SKM-1 (cell line): ENCODE measurements around the gene SLITRK5.

Experiments used
- DNase-seq: peaks from one replicate; lab custom pipeline; 2025; ENCODE audit not compliant: unreplicated experiment; lab: John Stamatoyannopoulos, UW

The SLITRK5 gene

GRCh38 chr13:87671031-87671752 is at the start of gene SLITRK5:
Gene SLITRK5 (plus strand): TSS chr13:87671371. CDS start chr13:87675389, 4,018 bp downstream.
- peak; percentile 54 for DNase-seq

GRCh38 chr13:87622971-87623370 is 48.2 kb upstream of the SLITRK5 start:
- DNase-seq, result no peak

GRCh38 chr13:87656306-87656705 is 14.9 kb upstream of the SLITRK5 start:
- no peak for DNase-seq

- no peak for DNase-seq
Measured at GRCh38 chr13:87661471-87661870, 9.7 kb upstream of the SLITRK5 start.

GRCh38 chr13:87666831-87667230 is 4.3 kb upstream of the SLITRK5 start:
- no peak for DNase-seq

GRCh38 chr13:87667686-87668085 is 3.5 kb upstream of the SLITRK5 start:
- DNase-seq, result no peak

GRCh38 chr13:87669379-87669978 is 1.7 kb upstream of the SLITRK5 start:
- peak; percentile 32 for DNase-seq

- DNase-seq, result no peak
Measured at GRCh38 chr13:87671753-87672605, 808 bp downstream of the SLITRK5 start.

- no peak for DNase-seq
Measured at GRCh38 chr13:87674247-87674738, 3.1 kb downstream of the SLITRK5 start.

GRCh38 chr13:87675851-87676250 is 4.7 kb downstream of the SLITRK5 start:
- no peak for DNase-seq

GRCh38 chr13:87676254-87677042 is 5.3 kb downstream of the SLITRK5 start:
- no peak for DNase-seq

- DNase-seq, result no peak
Measured at GRCh38 chr13:87677043-87677495, 5.9 kb downstream of the SLITRK5 start.

- no peak for DNase-seq
Measured at GRCh38 chr13:87677496-87678371, 6.6 kb downstream of the SLITRK5 start.

GRCh38 chr13:87678372-87678752 is 7.2 kb downstream of the SLITRK5 start:
- DNase-seq, result no peak

- DNase-seq, result no peak
Measured at GRCh38 chr13:87680298-87680697, 9.1 kb downstream of the SLITRK5 start.

- DNase-seq, result no peak
Measured at GRCh38 chr13:87684850-87685742, 13.9 kb downstream of the SLITRK5 start.

- DNase-seq, result no peak
Measured at GRCh38 chr13:87696458-87696857, 25.3 kb downstream of the SLITRK5 start.

- DNase-seq, result no peak
Measured at GRCh38 chr13:87698268-87698667, 27.1 kb downstream of the SLITRK5 start.

- no peak for DNase-seq
Measured at GRCh38 chr13:87709947-87710346, 38.8 kb downstream of the SLITRK5 start.
